ENCODE results near the gene ATP5PD. TPM values are rescaled to one million over a fixed set of nuclear protein-coding genes. Genes with fewer than 3 reads are reported as not detected.

The ATP5PD gene
- polyA plus RNA-seq, 1 donor (not counting 4 experiments of a cell fraction or from before 2014, with no cell fraction given): 276 TPM

GRCh38 chr17:75039238-75039637 lies 7.5 kb downstream of the ATP5PD start:
- Histone ChIP-seq H3K4me3 (ENCODE audit: control insufficient read depth in 2 of 3, extremely low read depth in 1 of 3, insufficient read depth in 2 of 3, low read depth in 1 of 3, low read length in 3 of 3) (no peak overlapping the region), H3K9me1 (ENCODE audit: control insufficient read depth, extremely low read depth, insufficient read depth, low read length) (no peaks in the 10 kb centered on the region), H3K79me2 (ENCODE audit: control insufficient read depth, insufficient read depth, low read length) (peaks cover 3% of the 10 kb centered on the region), H3K27ac (ENCODE audit: control insufficient read depth, insufficient read depth, low read length) (no peak overlapping the region), H3K4me1 (ENCODE audit: control insufficient read depth, extremely low read depth, insufficient read depth, low read length) (peaks cover 18% of the 10 kb centered on the region), H3K27me3 (ENCODE audit: control insufficient read depth, extremely low read depth, insufficient read depth, low read length) (no peaks in the 10 kb centered on the region), H2AFZ (ENCODE audit: control insufficient read depth, low read length) (no peak overlapping the region), H3K36me3 (ENCODE audit: control insufficient read depth in 2 of 2, extremely low read depth in 1 of 2, insufficient read depth in 2 of 2, low read length in 2 of 2) (peaks cover 14 to 22% of the 10 kb centered on the region in 2 experiments), H3K9me3 (ENCODE audit: control insufficient read depth, low read depth, low read length) (no peaks in the 10 kb centered on the region), H4K20me1 (ENCODE audit: control insufficient read depth, extremely low read depth, insufficient read depth, low read length) (no peaks in the 10 kb centered on the region), H3K9ac (ENCODE audit: control insufficient read depth, extremely low read depth, insufficient read depth, low read length) (no peak overlapping the region), H3K4me2 (ENCODE audit: control insufficient read depth, extremely low read depth, insufficient read depth, low read depth, low read length) (no peak overlapping the region)
- FAIRE-seq (no peak), DNase-seq (ENCODE audit: low read depth, low spot score) (no peak)
- dilution Hi-C loops (cut with MboI; ENCODE audit: extremely low pct_ligation_motif_present, low sequenced_read_pairs): no loop called here
- TF ChIP-seq EZH2 (IDR thresholded peaks at IDR 0.05; ENCODE audit: low read length) (no peak), CTCF (optimal IDR thresholded peaks at IDR 0.05 in 1 of 3, IDR thresholded peaks at IDR 0.05 in 1 of 3, conservative IDR thresholded peaks at IDR 0.05 in 1 of 3; ENCODE audit: extremely low read depth in 1 of 3, insufficient read depth in 2 of 3, low read length in 3 of 3) (no peak)

GRCh38 chr17:75036643-75037268 lies 10.0 kb downstream of the ATP5PD start:
- H3K27ac ChIP-seq (ENCODE audit: control insufficient read depth, insufficient read depth, low read length): peak overlapping the region; percentile 74
- H3K27me3 ChIP-seq (ENCODE audit: control insufficient read depth, extremely low read depth, insufficient read depth, low read length): no peaks in the 10 kb centered on the region
- no peaks in the 10 kb centered on the region for H3K9me1 ChIP-seq (ENCODE audit: control insufficient read depth, extremely low read depth, insufficient read depth, low read length)
- H3K79me2 ChIP-seq (ENCODE audit: control insufficient read depth, insufficient read depth, low read length): no peaks in the 10 kb centered on the region
- peaks cover 34% of the 10 kb centered on the region for H3K4me1 ChIP-seq (ENCODE audit: control insufficient read depth, extremely low read depth, insufficient read depth, low read length)
- dilution Hi-C loops (cut with MboI; ENCODE audit: extremely low pct_ligation_motif_present, low sequenced_read_pairs): no loop called here
- H3K9me3 ChIP-seq (ENCODE audit: control insufficient read depth, low read depth, low read length): no peaks in the 10 kb centered on the region
- no peaks in the 10 kb centered on the region for H4K20me1 ChIP-seq (ENCODE audit: control insufficient read depth, extremely low read depth, insufficient read depth, low read length)
- FAIRE-seq (peak; percentile 87), DNase-seq (ENCODE audit: low read depth, low spot score) (peak; percentile 95)
- H3K4me3 ChIP-seq (ENCODE audit: control insufficient read depth in 2 of 3, extremely low read depth in 1 of 3, insufficient read depth in 2 of 3, low read depth in 1 of 3, low read length in 3 of 3): peak overlapping the region in 1 of 3 experiments; percentile 41
- H3K4me2 ChIP-seq (ENCODE audit: control insufficient read depth, extremely low read depth, insufficient read depth, low read depth, low read length): peak overlapping the region; percentile 65
- TF ChIP-seq EZH2 (IDR thresholded peaks at IDR 0.05; ENCODE audit: low read length) (no peak), CTCF (optimal IDR thresholded peaks at IDR 0.05 in 1 of 3, IDR thresholded peaks at IDR 0.05 in 1 of 3, conservative IDR thresholded peaks at IDR 0.05 in 1 of 3; ENCODE audit: extremely low read depth in 1 of 3, insufficient read depth in 2 of 3, low read length in 3 of 3) (no peak)
- H3K36me3 ChIP-seq (ENCODE audit: control insufficient read depth in 2 of 2, extremely low read depth in 1 of 2, insufficient read depth in 2 of 2, low read length in 2 of 2): peaks cover 7 to 18% of the 10 kb centered on the region in 2 experiments
- peak overlapping the region; percentile 55 for H3K9ac ChIP-seq (ENCODE audit: control insufficient read depth, extremely low read depth, insufficient read depth, low read length)
- peak overlapping the region; percentile 76 for H2AFZ ChIP-seq (ENCODE audit: control insufficient read depth, low read length)

Measured in keratinocyte (primary cell).